Stimulated activated CD4-positive, alpha-beta T cell treated with anti-CD3 and anti-CD28 coated beads, Interleukin-12 subunit alpha, Interleukin-12 subunit beta, amount 100 ng/mL, for 24 hours (primary cell): ENCODE data around the gene PPRC1.

Experiments
- DNase-seq, 2 experiments: peaks; one replicate each; pipeline ENCODE4 v3.0.0-alpha.2; 2020; ENCODE audit warnings: low read depth in 2 of 2

The PPRC1 gene

DNA sequence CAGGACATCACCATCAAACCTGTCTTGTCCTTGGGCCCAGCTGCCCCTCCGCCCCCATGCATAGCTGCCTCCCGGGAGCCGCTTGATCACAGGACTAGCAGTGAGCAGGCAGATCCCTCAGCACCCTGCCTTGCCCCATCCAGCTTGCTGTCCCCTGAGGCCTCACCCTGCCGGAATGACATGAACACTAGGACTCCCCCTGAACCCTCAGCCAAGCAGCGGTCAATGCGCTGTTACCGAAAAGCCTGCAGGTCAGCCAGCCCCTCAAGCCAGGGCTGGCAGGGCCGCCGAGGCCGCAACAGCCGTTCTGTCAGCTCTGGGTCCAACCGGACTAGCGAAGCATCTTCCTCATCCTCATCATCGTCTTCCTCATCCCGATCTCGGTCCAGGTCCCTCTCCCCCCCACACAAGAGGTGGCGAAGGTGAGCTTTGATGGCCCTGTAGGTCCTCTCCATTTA lies 14.2 kb downstream of the PPRC1 start:
- no peak for DNase-seq

- DNase-seq: no peak
These were observed 14.7 kb downstream of the PPRC1 start for GRCh38 chr10:102147561-102147960.

DNA sequence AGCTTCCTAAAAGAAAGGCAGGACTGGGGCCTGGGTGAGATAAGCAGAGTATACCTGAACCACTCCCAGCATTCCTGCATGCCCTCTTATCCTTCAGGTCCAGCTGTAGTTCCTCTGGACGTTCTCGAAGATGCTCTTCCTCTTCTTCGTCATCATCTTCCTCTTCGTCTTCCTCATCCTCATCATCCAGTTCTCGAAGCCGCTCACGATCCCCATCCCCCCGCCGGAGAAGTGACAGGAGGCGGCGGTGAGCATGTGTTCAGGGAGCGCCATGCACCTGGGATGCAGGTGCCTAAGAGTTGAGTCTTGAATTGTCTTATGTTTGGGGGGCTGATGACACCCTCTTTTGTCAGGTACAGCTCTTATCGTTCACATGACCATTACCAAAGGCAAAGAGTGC lies 15.4 kb downstream of the PPRC1 start:
- DNase-seq: no peak

GRCh38 chr10:102150970-102151773 lies 18.3 kb downstream of the PPRC1 start:
- no peak for DNase-seq

DNA sequence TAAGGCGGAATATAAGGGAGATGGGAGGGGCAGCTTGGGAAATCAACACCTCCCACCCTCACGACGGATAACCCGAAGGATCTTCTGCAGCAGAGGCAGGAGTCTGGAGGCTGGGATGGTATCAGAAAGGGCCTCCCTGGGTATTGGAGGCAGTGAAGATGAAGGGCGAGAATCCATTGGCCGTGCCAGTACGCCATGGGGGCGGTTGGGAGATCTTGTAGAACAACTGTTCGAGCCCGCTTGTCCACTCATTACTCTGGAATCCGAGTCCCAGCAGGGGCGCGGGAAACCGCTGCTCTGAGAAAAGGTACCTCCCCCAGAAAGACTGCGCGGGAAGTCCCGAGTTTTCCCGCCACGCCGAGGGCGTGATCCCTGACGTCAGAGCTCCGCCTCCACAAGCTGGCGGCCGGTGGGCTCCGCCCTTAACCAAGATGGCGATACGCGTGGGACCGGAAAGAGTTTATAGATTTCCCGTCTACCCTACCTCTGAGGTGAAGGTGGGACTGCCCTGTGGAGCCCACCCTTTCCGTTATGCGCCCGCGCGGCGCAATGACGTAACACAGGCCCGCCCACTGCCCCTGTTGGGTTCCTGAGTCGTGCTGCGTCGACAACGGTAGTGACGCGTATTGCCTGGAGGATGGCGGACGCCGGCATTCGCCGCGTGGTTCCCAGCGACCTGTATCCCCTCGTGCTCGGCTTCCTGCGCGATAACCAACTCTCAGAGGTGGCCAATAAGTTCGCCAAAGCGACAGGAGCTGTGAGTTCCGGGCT lies 19.1 kb downstream of the PPRC1 start, which contains the start of gene NOLC1:
Gene NOLC1 (plus strand): TSS at position 616 of the 771 bp plus-strand sequence. CDS start 22 bp downstream, at position 638.
- DNase-seq: peak; percentile 100

DNA sequence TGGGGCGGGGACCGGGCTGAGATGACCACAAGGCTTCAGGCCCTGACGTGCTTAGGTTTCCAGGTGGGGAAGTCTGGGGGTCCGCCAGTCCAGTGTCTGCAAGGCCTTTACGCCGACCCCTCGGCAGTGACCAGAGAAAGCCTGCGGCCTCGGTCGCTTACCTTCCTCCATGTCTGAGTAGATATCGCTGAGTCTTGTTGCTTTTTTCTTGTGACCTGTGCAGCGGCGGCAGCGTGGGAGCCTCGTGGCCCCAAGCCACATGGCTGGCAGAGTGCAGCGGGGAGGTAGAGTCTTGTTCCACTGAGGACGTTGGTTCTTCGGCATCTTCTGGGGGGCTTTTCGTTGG lies 19.7 kb downstream of the PPRC1 start:
- DNase-seq: peak; percentile 37 to 54

GRCh38 chr10:102153093-102153620 lies 20.3 kb downstream of the PPRC1 start:
- DNase-seq: no peak

- DNase-seq: no peak
These were observed 21.8 kb downstream of the PPRC1 start for GRCh38 chr10:102154466-102155116.

- DNase-seq: no peak
These were observed 24.4 kb downstream of the PPRC1 start for GRCh38 chr10:102157224-102157623.

- DNase-seq: no peak
These were observed 26.3 kb downstream of the PPRC1 start for GRCh38 chr10:102159051-102159597.

DNA sequence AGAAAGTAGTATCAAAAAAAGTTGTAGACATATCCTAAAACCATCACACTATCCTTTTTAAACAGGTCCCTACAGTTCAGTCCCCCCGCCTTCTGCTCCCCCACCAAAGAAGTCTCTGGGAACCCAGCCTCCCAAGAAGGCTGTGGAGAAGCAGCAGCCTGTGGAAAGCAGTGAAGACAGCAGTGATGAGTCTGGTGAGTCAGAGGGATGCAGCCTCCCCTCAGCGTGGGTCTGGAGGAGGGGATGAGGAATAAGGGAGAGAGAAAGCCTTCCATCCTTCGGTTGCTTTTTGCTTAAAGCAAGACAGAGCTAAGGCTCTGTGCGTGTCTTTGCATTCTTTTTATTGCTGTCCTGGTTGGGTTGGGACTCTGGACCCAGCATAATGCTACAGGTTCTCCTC lies 27.0 kb downstream of the PPRC1 start:
- DNase-seq: no peak

DNA sequence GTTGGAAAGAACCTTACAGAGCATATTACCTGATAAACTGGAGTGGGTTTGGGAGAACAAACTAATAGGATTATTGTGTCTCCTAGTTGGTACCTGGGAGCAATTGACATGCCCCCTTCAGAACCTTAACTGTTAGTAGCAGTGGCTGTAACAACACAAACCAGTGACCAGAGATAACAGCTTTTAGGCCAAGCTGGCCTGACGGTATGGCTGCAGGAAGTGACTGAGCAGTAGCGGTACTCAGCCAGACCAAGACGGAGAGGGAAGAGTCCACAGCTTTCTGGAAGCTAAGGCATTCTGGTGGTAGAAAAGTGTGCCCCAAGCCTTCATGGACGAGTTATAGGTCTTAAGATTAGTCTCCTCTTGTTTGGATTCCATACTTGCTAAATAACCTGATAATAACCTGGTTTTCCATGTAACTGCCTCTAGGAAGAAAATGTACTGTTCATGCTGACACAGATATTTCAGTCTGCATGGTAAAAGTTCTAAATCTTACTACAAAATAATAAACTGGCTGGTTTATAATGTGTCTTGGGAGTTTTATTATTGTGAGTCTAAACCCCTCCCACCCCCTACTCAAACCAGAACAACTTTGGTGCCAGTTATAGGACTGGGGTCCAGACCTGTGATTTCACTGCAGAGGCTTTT lies 30.6 kb downstream of the PPRC1 start:
- no peak for DNase-seq

GRCh38 chr10:102167861-102168260 lies 35.0 kb downstream of the PPRC1 start:
- no peak for DNase-seq

DNA sequence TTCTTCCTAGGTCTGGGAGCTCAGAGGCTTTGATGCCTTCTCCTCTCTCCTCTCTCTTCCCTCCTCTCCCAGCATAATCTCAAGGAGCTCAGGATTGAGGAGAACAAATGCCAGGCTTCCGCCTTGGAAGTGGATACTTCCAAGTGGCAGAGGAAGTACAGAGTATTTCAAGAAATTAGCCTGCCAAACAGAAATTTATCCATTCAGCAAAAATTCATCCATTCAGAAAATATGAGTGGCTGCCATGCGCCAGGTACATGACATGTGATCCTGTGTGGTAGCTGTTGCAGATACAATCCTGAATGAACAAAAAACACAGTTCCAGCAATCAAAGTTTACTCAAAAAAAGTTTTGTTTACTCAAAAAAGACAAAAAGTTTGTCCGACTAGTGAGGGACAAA lies 37.8 kb downstream of the PPRC1 start:
- DNase-seq: no peak

DNA sequence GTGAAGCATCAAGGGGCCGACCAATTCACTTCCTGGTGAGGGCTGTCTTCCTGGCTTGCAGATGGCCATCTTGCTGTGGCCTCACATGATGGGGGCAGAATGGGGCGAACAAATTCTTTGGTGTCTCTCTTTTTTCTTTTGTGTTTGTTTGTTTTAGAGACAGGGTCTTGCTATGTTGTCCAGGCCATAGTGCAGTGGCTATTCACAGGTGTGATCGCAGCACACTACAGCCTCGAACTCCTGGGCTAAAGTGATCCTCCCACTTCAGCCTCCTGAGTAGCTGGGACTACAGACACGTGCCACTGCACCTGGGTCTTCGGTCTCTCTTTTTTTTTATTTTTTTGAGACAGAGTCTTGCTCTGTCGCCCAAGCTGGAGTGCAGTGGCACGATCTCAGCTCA lies 39.4 kb downstream of the PPRC1 start:
- no peak for DNase-seq

DNA sequence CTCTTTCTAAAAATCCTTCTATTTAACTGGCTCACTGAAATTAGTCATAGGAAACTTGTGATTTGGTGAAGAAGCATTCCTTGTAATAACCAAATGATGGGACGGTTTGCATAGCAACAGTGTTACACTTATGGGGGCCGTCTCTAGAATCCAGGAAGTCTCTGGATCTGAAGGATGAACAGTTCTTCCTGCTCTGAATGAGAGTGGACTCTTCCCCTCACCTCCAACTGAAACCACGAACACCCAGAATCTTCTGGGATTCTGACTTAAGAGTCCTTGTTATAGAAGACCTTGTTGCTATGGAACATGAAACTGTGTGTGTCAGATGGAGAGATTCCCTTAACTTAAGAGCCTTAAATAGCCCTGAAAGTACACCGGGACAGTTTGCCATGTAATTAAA lies 42.6 kb downstream of the PPRC1 start:
- DNase-seq: no peak

GRCh38 chr10:102184606-102185005 lies 51.8 kb downstream of the PPRC1 start:
- DNase-seq: no peak

DNA sequence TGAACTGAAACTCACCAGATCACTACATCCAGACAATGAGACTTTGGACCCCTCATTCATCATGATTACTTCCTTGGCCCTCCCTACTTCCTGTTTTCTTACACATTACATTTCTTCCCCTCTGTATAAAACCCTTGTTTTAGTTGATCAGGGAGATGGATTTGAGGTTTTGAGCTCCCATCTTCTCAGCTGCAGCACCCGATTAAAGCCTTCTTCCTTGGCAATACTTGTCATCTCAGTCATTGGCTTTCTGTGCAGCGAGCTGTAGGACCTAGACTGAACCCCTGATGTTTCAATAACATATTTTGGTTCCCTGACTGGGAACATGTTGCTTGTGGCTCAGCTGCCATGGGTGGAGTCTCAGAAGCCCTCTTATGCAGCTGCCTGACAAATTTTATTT lies 52.4 kb downstream of the PPRC1 start:
- no peak for DNase-seq

- no peak for DNase-seq
These were observed 53.1 kb downstream of the PPRC1 start for GRCh38 chr10:102185811-102186527.

DNA sequence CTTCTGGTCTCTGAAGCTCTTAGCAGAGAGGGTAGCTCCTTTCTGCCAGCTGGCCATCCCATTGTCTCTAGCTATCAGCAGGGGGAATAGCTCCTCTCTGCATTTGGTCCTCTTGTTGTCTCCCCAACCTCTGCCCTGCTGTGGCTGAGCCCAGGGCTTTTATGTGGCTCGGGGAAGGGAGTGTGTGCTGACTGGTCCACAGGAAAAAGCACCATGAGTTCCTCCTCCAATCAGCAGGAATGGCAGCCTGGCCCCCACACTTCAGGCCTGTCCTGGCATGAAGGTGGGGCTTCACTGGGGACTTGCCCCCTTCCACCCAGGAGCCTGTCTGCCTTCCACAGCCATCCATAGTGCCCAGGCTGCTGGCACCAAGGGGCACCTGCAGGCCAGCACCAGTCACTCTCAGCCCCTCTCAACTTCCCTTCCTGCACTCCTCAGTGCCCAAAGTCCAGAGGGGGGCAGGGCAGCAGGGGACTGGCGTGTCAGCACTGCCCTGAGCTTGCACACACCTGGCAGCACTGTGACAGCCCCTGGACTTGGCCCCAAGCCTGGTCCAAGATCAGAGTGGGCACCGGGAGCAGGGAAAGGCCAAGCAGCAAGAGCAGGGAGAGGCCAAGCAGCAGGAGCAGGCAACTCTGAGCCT lies 55.6 kb downstream of the PPRC1 start:
- no peak for DNase-seq
